22Rv1 (cell line): ENCODE measurements around the gene VIM.
"Not testable (repeated sequence)": the region's sequence is repeated elsewhere in the genome, so short reads cannot be mapped to it uniquely, and the experiment has no call there.

ENCODE experiments used
- H3K27ac ChIP-seq: fragments of 450-650 bp; 2 replicates; pipeline ENCODE4 v1.5.1; 2017
- ZFX ChIP-seq: fragments of 450-650 bp; IDR thresholded peaks from 2 replicates; pipeline ENCODE4 v1.6.1; 2017; ENCODE audit warnings: antibody characterized with exemption, borderline replicate concordance
- TF ChIP-seq, protein P1 (sequence below): fragments of 450-650 bp; IDR thresholded peaks from 2 replicates; pipeline ENCODE4 v1.5.1; 2017; ENCODE audit warnings: mild to moderate bottlenecking

Gene VIM

DNA sequence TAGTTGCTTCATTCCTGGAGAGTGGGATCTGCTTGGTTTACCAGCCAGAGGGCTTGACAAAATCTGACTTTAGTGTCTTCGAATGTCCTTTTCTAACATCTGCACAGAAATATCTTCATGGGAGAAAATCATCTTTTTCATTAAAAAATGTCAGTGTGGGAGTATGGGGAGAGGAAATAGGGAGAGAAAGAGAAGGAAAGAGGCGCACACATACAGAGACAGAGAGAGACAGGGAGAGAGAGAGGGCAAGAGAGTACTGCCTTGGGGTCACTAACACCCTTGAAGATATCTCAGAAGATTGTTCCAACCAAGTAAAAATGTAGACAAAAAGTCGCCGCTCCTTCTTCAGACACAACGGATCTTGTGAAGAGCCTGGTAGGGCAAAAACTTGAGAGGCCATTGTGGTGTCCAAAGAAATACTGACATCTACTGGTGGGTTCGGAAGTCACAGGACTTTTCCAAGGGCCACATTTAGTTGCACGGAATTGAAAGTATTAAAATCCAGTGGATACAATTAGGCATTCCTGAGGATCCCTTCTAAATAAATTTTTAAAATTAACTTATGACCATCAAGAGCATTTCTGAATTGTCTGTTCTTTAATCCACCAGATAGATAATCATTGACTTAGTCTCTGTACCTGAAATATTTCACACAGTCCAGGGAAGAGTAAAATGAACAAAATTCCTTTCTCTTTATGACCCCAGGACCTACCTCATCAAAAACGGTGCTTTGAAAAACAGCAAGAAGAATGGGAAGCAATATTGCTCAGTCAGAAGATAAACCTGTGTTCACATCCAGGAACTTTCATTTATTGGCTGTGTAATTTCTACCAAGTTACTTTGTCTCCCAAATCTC, 29.7 kb downstream of the VIM start:
- TF ChIP-seq, protein P1, sequence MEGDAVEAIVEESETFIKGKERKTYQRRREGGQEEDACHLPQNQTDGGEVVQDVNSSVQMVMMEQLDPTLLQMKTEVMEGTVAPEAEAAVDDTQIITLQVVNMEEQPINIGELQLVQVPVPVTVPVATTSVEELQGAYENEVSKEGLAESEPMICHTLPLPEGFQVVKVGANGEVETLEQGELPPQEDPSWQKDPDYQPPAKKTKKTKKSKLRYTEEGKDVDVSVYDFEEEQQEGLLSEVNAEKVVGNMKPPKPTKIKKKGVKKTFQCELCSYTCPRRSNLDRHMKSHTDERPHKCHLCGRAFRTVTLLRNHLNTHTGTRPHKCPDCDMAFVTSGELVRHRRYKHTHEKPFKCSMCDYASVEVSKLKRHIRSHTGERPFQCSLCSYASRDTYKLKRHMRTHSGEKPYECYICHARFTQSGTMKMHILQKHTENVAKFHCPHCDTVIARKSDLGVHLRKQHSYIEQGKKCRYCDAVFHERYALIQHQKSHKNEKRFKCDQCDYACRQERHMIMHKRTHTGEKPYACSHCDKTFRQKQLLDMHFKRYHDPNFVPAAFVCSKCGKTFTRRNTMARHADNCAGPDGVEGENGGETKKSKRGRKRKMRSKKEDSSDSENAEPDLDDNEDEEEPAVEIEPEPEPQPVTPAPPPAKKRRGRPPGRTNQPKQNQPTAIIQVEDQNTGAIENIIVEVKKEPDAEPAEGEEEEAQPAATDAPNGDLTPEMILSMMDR: peak; percentile 86
- no peak for TF ChIP-seq ZFX
- H3K27ac ChIP-seq: no peak overlapping the region

DNA sequence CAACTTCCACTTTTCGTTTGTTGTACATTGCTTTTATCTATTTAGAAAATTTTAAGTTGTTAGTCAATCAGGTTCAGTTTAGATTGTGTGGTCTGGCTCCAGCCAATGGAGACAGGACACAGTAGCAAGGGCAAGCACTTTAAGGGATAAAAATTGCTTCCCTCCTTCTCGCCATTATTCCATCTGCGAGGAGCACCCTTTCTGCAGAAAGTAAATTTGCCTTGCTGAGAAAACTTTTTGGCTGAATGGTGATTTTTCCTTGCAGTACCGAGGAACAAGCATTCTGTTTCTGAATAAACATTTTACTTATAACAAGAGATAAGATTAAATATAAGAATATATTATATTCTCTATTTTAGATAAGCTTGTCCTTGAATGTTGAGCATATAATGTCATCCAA, 34.5 kb downstream of the VIM start:
- no peak for TF ChIP-seq ZFX
- TF ChIP-seq, protein P1: no peak
- H3K27ac ChIP-seq: no peak overlapping the region

DNA sequence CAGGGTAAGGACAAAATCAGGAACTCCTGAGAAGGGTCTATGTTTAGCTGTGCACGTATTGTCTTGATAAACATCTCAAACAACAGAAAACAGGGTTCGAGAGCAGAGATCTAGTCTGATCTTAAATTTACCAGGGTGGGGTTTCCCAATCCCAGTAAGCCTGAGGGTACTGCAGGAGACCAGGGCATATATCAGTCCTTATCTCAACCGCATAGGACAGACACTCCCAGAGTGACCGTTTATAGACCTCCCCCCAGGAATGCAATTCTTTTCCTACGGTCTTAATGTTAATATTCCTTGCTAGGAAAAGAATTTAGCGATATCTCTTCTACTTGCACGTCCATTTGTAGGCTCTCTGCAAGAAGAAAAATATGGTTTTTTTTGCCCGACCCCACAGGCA, 35.5 kb downstream of the VIM start:
- H3K27ac ChIP-seq: no peak overlapping the region
- TF ChIP-seq ZFX: no peak
- TF ChIP-seq, protein P1: no peak

DNA sequence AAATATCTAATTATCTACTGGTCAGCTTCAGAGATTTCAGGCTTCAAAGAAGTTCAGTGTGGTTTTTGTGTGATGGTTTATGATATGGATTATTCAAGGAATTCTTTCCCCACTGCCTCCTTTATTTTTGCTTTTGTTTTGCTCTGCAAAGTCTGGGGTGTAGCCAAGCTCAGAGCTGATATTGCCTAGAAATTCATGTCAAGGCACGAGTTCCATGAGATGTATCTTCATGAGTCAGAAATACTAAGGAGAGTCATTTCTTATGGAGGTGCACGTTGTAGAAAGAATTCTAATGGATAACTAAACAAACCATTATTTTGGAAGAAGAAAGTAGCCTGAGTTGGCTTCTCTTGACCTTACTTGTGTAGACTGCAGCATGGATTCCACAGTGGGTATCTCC, 37.4 kb downstream of the VIM start:
- TF ChIP-seq, protein P1: no peak
- TF ChIP-seq ZFX: no peak
- no peak overlapping the region for H3K27ac ChIP-seq

DNA sequence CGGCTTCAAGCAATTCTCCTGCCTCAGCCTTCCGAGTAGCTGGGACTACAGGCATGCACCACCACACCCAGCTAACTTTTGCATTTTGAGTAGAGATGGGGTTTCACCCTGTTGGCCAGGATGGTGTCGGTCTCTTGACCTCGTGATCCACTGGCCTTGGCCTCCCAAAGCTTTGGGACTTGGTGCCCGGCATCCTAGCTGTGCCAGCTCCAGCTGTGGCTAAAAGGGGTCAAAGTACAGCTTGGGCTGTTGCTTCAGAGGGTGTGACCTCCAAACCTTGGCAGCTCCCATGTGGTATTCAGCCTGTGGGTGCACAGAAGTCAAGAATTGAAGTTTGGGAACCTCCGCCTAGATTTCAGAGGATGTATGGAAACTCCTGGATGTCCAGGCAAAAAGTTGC, 38.5 kb downstream of the VIM start:
- H3K27ac ChIP-seq: not testable (repeated sequence)

DNA sequence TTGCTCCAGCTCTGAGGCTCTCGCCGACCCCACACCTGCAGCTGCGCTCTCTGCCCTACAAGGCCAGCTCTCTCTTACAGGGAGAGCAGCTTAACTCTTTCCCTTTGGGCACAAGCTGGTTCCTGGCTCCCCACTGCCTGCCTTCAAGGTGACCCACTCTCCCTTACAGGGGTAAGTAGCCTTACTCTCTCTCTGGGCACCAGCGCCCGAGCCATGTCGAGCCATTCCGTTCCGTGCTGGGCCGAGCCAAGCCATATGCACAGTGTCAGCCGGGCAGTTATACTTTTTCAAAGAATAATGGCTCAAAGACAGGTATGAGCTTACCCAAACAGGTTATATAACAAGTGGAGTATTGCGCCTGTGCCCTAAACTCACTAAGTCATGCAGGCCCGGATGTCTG, 44.6 kb downstream of the VIM start:
- no peak overlapping the region for H3K27ac ChIP-seq
- TF ChIP-seq ZFX: no peak
- TF ChIP-seq, protein P1: no peak

DNA sequence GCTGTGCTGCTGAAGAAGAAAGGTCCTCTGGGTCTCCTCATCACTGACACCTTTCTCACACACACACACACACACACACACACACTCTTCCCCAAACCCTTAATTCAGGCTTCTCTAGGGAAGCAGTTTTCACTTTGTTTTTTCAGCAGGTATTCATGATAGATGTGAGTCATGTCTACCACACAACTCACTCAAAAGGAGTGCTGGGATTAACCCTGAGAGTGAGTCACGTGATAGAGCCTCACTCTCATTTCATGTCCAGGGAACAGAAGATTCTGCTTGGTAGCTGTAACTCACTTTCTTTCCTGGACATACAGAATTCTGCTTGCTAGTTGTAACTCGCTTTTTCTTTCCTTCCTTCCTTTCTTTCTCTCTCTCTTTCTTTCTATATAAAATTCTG, 45.4 kb downstream of the VIM start:
- no peak overlapping the region for H3K27ac ChIP-seq
- TF ChIP-seq ZFX: no peak
- TF ChIP-seq, protein P1: no peak
